ENCODE data around the gene ZNF358. TPM values are rescaled to one million over a fixed set of nuclear protein-coding genes. Genes with fewer than 3 reads are reported as not detected.
A peak's percentile ranks its signal among the peaks of the same experiment; 100 is the strongest.

ZNF358 gene
- total and polyA plus RNA-seq, 10 of the 15 experiments (the other 5 are each of a cell fraction or from before 2014, with no cell fraction given): 0.09 to 6.3 (median 1.9) TPM; not detected in 1

GRCh38 chr19:7515645-7516151 lies at the start of gene ZNF358 (continued):
- no peak for TF ChIP-seq ZBTB40 (IDR thresholded peaks at IDR 0.05; ENCODE audit: borderline replicate concordance)
- TF ChIP-seq ATF7 (IDR thresholded peaks at IDR 0.05; ENCODE audit: low read depth): no peak
- no peak for TF ChIP-seq BMI1 (IDR thresholded peaks at IDR 0.05; ENCODE audit: borderline replicate concordance)
- TF ChIP-seq BCLAF1 (IDR thresholded peaks at IDR 0.05): no peak
- TF ChIP-seq MXI1 (IDR thresholded peaks at IDR 0.05; ENCODE audit: low read depth, low read length): no peak
- TF ChIP-seq ZNF217 (IDR thresholded peaks at IDR 0.05): no peak
- TF ChIP-seq RFX5 (IDR thresholded peaks at IDR 0.05; ENCODE audit: low read depth, low read length): no peak
- TF ChIP-seq NBN (IDR thresholded peaks at IDR 0.05): peak; percentile 60; the same call in 1 of the 2 replicates
- no peak for TF ChIP-seq NFXL1 (IDR thresholded peaks at IDR 0.05; ENCODE audit: borderline replicate concordance)
- no peak for TF ChIP-seq ELK1 (IDR thresholded peaks at IDR 0.05; ENCODE audit: low read depth, low read length)
- TF ChIP-seq TCF12 (IDR thresholded peaks at IDR 0.05; ENCODE audit: low read depth, low read length): no peak
- no peak for TF ChIP-seq NFYA (IDR thresholded peaks at IDR 0.05; ENCODE audit: borderline replicate concordance, low read depth, low read length)
- no peak for TF ChIP-seq ZBTB33 (IDR thresholded peaks at IDR 0.05)
- TF ChIP-seq JUNB (IDR thresholded peaks at IDR 0.05): no peak
- no peak for TF ChIP-seq RELB (IDR thresholded peaks at IDR 0.05; ENCODE audit: low read depth)
- no peak for TF ChIP-seq MYB (IDR thresholded peaks at IDR 0.05; ENCODE audit: borderline replicate concordance, low read depth, low read length)
- no peak for TF ChIP-seq BCL3 (IDR thresholded peaks at IDR 0.05; ENCODE audit: borderline replicate concordance, insufficient read depth, low read depth, low read length, poor library complexity, severe bottlenecking)

All from GM12878 (cell line).